NCI-H748 treated with DMSO at 0.1 percent for 48 hours (cell line): ENCODE data around the gene RAB11FIP3.

ENCODE experiments used
- DNase-seq: peaks from one replicate; lab custom pipeline; 2025; lab: John Stamatoyannopoulos, UW

RAB11FIP3 gene

DNA sequence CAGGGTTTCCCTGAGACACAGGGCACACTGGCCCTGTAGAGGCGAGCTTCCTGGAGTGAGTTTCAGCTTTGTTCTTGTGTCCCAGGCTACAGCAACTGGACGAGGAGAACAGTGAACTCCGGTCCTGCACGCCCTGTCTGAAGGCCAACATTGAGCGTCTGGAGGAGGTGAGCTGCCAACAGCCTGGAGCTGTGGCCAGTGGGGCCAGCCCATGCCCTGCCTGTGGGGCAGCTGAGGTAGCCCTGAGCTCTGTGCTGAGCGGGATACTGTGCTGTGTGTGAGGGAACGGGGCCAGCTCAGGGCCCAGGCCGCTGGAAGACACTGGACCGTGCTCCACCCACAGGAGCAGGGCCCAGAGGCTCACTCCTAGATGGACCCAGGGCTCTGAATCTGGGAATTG is 93.4 kb downstream of the RAB11FIP3 start:
- DNase-seq, result no peak

DNA sequence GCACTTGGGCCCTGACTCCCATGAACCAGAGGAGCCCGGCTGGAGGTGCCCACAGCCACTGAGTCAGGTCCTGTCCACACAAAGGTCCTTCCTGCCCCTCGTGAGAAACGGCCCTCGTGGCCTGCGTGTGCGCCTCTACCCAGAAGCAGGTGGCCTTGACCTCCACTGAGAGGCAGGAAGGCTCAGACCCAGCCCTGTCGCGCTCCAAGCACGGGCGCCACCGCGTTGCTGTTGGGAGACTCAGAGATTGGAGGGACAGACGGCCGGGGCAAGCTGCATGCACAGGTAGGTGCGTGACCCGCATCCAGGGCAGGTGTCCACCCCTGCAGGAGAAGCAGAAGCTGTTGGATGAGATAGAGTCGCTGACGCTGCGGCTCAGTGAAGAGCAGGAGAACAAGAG is 94.0 kb downstream of the RAB11FIP3 start:
- no peak for DNase-seq

DNA sequence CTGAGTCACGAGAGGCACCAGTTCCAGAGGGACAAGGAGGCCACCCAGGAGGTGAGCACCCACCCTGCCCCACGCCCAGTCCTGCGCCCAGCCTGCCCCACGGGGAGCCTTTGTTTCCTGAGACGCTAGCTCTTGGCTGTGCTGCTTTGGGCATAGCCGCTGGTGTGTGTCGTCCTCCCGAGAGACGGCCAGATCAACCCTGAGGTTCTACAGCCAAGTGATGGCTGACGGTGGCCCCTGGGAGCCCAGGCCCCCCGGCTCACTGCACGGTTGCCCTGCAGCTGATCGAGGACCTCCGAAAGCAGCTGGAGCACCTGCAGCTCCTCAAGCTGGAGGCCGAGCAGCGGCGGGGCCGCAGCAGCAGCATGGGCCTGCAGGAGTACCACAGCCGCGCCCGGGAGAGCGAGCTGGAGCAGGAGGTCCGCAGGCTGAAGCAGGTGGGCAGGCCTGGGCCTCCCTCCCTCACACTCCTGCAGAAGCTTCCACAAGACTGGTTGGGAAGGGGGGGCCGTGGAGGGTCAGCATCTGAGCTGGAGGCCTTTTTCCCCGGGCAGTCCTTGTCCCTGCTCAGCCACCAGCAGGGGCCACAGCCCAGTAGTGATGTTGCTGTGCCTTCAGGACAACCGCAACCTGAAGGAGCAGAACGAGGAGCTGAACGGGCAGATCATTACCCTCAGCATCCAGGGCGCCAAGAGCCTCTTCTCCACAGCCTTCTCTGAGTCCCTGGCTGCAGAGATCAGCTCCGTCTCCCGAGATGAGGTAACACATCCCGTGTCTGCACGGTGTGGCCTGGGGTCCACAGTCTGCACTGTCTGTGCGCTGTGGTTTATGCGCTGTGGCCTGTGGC is 94.6 kb downstream of the RAB11FIP3 start:
- no peak for DNase-seq

DNA sequence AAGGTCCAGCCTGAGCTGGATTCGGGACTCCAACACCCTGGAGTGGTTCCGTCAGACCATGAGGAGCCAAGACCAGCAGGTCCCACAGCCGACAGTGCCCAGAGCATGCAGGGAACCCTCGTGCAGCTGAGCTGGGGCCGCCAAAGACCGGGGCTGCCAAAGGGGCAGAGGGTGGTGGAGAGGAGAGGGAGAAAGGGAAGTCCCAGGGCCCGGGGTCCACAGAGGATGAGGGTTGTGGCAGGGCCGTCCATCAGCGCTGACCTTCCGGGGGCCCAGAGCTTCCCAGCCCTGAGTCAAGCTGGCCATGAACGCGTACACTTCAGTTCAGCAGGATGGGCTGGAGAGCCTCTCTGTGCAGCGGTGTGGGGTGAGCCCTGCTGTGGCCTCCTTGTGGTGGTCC is 95.4 kb downstream of the RAB11FIP3 start:
- DNase-seq, result no peak

DNA sequence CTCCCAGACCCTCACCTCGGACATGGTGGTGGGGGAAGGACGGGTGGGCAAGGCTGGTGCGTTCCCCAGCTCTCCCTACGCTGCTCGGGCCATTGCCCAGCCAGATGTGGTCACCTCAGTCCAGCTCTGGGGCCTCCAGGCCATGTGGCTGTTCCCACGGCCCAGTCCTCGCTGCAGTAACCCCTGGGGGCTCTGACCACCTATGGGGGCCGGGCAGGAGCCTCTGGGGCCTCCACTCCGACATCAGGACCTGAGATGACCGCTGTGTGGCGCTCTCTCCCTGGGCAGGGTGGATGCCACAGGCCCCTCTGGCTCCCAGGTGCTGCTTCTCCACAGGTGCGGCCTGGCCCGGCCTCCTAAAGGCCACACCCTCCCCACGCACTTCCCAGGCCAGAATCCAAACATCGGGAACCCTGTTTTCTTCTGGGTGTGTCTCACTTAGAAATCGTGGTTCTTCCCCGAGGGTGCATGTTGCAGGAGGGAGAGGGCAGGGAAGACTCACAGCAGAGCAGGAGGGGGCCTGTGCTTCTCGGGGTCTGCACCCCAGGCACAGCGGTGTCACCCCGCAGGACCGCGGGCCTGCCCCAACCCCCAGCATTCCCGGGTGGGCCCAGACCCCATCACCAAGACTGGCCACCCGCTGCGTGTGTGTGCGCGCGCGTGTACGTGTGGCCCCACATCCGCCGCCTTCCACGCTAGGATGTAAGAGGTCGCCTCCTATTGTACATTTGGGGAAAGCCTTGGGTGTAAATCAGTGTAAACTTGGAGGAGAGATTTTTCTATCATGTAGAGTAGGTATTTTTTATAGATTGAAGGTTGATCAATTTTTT is 96.1 kb downstream of the RAB11FIP3 start:
- DNase-seq, result no peak

DNA sequence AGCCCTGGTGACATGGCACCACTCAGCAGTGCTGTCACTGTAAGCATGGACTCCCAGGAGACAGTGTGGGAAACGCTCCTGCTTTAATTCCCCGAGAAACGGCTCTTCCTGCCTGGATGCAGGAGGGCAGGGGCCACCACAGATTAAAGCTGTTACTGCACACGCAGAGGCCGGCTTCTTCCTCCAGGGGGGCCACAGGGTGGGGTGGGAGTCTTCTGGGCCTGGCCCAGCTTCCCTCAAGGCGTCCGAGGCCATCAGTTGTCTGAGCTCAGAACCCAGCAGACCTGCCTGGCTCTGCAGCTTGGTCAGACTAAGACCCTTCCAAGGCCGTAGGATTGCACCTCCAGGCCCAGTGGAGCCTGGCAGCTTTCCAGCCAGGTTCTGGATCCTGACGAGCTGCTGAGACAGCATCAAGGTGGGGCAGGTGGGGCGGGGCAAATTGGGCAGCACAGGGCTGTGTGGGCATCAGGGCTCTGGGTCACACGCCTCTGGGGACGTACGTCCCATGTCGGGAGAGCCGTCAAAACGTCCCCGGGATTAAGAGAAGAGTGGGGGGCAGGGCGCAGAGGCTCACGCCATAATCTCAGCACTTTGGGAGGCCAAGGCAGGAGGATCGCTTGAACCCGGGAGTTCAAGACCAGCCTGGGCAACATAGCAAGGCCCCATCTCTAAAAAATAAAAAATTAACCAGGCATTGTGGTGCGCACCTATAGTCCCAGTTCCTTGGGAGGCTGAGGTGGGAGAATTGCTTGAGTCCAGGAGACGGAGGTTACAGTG is 97.1 kb downstream of the RAB11FIP3 start:
- no peak for DNase-seq

DNA sequence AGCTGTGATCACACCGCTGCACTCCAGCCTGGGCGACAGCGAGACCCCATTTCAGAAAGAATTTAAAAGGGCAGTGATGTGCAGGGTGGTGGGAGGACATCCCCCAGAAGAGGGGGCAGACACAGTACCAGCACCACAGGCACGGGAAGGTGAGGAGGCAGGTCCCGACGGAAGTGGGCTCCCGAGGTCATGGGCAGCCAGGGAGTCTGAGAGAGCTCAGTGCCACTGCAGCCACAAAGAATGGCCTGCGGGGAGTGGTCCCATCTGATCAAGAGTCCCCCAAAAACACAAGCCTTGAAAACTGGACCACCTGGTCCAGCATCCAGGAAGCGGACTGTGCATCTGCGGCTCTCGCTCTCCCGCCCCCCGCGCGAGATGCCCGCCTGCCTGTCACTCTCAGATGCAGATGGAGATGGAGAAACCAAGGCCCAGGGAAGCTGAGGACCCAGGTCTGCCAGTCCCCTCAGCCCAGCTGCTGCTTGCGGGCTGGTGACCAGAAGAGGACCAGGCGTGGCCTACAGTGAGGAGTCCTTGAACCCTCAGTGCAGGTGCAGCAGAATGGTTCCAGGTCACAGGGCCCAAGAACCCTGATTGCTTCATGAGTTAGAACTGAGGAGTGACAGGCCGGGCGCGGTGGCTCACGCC is 97.8 kb downstream of the RAB11FIP3 start:
- no peak for DNase-seq

DNA sequence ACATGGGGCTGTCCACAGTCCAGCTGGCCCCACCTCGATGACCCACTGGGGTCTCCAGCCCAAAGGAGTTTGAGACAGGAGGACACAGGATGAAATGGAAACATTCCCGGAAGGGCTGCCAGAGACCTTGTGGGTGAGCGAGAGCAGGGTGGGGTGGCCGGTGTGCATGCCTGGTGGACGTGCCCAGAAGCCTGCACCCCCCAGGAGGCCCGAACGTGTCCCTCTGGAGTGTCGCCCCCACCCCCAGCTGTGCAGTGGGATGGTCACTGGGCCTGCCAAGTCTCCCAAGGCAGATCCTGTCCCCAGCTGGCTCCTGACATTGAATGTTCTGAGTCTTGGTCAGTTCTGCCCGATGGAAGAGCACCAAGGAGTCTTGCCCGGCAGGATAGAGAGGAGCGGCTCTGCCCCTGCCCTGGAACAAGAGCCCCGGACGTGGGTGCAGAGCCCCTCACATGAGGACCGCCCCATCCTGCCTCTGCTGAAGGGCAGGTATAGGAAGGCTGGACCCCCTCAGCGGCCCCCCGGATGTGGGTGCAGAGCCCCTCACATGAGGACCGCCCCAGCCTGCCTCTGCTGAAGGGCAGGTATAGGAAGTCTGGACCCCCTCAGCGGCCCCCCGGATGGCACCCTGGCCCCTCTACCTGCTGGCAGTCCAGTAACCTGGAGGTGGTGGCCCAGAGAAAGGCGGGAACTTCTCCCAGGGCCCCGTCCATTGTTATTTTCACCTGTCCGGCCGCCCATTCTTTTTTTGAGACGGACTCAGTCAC is 99.0 kb downstream of the RAB11FIP3 start:
- DNase-seq, result no peak

DNA sequence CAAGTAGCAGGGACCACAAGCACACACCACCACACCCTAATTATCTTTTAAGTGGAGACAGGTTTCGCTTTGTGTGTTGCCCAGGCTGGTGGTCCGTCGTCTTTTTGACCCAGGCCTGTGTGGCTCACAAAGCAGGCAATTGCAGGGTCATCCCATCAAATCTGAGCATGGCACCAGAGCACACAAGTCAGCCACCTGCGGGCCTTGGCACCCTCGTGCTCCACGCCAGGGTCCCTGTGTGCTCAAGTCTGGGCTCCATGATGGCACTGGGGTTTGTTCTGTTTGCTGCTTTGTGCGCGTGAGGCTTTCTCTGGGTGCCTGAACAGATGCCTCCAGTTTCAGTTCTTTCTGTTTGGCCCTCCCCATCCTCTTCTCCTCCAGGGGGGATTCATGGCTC is 99.7 kb downstream of the RAB11FIP3 start:
- no peak for DNase-seq

DNA sequence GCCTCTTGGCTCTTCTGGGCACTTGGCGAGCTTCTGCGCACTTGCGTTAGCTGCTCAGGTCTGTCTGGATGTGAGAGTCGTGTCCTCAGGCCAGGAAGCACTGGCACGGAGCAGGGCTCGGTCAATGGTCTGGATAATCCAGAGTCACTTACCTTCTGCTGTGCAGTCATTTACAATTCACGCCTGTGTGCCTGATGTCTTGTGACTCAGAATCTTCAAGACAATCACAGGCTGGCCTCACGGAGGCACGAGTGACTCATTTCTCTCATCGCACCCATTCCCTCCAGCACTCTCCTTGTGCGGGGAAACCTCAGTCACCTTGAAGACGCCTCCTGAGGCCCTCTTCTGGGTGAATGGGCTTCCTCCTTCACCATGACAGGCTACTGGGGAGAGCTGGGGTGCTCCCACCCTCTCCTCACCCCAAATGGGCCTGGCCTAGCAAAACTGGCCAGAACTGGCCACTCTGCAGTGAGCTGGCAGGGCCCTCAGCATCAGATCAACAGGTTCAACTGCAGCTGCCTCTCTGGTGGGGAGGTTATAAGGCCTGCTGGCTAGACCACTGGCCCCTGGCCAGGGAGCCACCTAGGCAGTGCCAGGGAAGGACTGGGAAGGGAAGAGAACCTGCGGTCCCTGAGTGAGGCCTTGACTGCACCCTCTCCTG is 100.2 kb downstream of the RAB11FIP3 start:
- no peak for DNase-seq

DNA sequence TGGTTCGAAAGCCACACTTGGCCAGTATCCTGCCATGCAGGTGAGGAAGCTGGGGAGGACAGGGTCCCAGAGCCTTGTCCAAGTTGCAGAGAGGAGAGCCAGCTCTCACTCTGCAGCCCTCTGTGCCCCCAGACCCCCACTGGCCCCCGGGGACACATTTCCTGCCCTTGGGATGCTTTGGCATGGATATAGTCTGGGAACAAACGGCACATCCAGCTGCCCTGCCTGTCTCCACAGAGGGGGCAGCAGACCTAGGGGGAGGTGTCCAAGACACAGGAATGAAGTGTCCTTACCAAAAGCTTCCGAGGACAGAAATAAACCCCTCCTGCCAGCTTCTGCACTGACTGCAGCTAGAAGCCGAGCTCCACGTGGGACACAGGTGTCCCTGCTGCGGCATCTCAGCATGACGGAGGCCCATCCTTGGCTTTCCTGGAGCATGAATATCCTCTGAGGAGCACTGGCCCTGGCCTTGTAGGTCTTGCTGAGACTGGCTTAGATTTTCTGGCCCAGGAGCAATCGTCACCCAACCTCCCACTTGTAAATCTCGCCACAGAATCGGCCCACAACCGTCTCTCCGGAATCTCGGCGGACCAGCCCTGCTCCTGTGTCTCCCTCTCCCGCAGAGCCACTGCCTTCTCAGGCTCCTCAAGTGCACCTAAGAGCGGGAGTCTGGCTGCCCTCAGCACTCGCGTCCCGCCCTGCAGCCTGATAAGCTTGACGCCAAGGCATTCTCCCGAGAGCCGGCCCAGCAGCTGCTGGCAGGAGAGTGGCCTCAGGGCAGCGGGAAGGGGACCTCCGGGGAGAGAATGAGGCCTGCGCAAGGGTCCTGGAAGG is 100.9 kb downstream of the RAB11FIP3 start:
- DNase-seq, result no peak

DNA sequence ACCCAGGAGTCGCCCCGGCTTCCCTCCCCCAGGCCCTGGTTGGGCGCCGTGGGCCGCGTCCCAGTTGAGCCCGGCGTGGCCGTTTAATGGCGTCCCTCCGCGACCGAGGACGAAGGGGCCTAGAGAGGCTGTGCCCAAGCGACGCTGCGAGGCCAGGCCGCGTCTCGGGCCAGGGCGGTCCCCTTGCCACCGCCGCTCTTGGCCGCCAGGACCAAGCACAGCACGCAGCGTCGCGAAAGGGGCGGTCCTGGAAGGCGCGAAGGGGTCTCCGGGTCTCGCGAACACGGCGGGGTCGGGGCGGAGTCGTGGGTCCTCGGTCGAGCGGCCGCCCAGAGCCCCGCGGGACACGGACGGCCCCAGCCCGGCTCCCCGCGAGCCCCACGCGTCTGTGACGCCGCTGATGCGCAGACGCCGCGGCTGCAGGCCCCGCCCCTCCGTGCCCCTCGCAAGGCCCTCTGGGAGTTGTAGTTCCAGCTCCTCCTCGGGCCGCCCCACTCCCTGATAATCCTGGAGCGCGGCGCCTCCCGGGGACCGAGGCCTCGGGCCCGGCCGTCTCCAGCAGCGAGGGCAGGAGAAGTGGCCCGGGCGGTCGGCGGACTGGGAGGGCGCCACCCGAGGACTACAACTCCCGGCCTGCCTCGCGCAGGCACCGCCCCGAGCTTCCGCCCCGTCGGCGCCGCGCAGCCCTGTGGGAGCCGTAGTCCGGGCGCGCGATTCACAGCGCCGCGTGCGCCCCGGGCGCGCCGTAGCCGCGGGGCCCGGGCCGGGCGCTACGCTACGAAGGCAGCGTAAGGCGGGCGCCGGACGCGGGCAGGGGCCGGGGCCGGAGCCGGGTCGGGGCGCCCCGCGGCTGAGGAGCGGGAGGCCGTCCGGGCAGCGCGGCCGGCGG is 101.8 kb downstream of the RAB11FIP3 start, which contains the start of gene CAPN15:
Gene CAPN15, plus strand, starts transcription at position 698 of the 889 bp plus-strand sequence. CDS start 19,127 bp downstream, outside the sequence.
- DNase-seq, result peak; percentile 45

DNA sequence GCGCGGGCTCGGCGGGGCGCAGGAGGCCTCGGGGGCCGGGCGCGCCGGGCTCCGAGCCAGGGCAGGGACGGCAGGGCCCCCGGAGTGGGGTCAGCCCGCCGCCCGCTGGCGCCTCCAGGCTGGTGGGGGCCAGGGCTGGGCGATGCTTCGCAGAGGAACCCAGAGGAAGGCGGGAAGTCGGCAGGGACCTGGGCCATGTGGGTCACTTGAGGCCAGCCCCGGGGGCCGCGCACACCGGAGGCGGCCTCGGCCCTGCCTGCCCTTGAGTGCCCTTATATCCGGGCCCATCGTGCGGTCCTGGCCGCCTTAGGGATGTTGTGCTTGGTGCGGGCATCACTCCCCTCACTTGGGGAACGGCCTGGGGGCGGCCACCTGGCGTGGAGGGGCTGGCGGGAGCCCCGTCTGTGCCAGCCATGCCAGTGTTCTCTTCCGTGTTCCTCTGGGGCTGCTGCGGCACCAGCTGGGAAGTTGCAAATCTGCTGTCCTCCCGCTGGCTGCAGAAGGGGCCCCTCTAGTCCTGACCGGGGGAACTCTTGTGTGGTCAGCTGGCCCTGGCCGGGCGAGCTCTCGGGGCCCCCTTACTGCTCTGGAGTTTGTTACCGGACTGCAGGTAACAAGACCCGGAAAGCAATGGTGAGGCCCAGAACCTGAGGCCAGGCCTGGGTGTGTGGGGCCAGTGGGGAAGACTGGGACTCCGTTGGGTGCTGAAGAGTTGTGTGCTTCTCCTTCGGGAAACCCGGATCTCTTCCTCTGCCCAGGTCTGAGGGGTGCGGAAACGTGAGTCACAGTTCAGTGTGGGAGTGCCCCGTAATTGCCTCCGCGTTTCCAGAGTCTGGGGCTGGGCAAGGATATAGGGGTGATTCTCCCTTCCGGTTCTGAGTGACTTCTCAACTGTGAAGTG is 102.9 kb downstream of the RAB11FIP3 start:
- DNase-seq, result no peak

DNA sequence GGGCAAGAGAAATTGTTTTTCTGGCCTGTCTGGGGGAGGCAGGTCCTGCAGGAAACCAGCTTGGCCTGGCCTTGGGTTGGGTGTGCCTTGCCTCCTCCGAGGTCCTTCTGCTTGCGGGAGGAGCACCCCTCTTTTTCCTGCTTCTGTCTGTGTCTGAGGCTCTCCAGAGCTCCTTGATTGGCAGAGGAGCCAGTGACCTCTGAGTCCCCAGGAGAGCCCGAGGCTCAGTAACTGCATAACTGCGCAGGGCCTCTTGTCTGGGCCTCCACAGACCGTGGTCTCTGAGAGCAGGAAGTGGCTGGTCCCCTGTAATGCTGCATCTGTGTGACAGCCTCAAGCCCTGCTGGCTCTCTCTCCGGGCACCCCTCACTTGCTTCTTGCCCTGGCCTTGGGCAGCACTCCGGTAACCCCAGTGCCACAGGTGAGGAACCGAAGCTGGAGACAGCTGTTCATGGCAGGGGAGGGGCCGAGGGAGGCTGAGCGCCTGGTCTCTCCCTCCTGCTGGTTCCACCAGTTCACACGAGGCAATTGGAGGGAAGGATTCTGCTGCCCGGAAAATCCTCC is 103.6 kb downstream of the RAB11FIP3 start:
- DNase-seq, result no peak

DNA sequence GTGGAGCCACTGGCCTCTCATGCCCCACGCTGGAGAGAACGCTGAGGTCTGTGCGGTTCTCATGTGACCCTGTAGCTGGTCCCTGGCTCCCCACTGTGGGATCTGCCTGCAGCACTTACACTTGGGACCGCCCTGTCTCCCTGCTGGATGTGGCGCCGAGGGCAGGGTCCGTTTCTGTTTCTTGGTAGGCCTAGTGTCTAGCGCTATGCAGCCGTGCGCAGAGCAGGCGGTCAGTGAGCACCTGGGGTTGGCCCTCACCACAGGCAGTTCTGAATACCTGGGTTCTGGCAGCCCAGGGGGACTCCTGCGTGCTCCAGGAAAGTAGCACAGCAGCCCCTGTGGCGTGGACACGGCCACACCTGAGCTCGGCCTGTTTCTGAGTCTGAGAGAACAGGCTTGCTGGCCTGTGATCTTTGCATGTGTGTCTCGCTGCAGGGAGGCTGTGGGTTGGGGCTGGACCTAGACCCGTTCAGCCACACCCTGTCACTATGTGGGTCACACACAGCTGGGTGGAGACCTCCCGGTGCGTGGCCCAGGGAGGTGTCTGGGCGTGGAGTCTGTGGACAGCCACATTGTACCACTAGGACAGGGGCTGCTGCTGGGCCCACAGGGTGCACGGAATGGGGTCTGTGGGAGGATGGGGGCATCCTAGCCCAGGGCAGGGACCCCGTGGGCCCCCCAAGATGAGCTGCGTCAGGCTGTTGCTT is 104.8 kb downstream of the RAB11FIP3 start:
- DNase-seq, result no peak

DNA sequence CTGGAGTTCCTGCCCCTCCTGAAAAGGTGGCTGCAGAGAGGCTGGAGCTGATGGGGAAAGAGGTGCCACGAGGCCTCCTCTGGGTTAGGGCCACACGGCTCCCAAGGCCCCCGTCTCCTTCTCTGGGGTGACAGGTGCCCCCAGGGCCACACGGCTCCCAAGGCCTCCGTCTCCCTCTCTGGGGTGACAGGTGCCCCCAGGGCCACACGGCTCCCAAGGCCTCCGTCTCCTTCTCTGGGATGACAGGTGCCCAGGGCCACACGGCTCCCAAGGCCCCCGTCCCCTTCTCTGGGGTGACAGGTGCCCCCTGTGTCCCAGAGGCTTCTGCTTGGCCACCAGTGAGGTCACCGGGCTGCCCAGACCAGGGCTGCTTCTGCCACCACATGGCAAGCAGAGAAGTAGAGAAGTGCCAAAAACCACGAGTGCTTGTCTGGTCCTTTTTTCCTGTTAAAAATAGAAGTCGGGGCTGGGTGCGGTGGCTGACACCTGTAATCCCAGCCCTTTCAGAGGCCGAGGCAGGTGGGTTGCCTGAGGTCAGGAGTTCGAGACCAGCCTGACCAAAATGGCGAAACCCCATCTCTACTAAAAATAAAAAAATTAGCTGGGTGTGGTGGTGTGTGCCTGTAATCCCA is 106.2 kb downstream of the RAB11FIP3 start:
- no peak for DNase-seq
